ENCODE results near the gene FAM9C.
"Not testable (repeated sequence)": the region's sequence is repeated elsewhere in the genome, so short reads cannot be mapped to it uniquely, and the experiment has no call there.

The FAM9C gene

DNA sequence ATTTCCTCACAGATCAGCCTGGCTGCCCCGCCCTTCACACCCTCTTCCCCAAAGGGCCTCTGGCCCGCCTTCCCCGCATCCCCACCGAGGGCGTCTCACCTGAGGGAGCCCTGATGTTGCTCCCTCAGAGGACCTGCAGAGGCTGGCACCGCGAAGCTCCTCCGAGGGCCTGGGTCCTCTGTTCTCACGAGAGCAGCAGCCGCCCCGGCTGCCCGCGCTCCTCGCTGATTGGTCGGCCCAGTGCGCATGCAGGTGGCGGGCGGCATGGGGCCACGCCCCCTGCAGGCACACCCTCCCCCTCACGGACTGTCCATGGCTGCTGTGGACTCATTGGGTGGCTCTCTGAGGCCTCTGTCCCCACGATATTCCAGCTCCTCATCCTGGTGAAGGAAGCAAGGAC, at the start of gene FAM9C:
Gene FAM9C, minus strand, starts transcription at position 180 of the 400 bp plus-strand sequence. CDS start 831 bp downstream, outside the sequence.
- DNase-seq (ENCODE audit: low spot score), result no peak

GRCh38 chrX:13093529-13094140, 49.2 kb upstream of the FAM9C start:
- DNase-seq (ENCODE audit: low spot score), result no peak

DNA sequence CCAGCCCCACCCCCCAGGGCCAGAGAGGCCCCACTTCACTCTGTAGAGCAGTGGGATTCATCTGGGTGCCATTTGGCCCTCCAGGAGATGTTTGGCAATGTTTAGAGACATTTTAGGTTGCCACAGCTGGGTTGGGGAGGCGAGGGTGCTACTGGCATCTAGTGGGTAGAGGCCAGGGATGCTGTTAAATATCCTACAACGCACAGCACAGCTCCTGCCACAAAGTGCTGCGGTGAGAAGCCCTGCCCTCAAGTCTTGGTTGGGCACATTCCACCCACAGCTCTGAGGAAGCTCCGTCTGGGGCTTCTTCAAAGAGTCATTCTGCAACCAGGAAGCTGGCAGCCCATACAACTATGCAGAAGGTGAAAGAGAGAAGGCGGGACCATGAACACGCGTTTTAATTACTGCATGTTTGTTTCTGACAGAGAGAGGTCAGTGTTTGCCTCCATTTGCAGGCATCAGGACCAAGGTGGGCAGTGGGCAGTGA, 48.1 kb upstream of the FAM9C start:
- no peak for DNase-seq (ENCODE audit: low spot score)

DNA sequence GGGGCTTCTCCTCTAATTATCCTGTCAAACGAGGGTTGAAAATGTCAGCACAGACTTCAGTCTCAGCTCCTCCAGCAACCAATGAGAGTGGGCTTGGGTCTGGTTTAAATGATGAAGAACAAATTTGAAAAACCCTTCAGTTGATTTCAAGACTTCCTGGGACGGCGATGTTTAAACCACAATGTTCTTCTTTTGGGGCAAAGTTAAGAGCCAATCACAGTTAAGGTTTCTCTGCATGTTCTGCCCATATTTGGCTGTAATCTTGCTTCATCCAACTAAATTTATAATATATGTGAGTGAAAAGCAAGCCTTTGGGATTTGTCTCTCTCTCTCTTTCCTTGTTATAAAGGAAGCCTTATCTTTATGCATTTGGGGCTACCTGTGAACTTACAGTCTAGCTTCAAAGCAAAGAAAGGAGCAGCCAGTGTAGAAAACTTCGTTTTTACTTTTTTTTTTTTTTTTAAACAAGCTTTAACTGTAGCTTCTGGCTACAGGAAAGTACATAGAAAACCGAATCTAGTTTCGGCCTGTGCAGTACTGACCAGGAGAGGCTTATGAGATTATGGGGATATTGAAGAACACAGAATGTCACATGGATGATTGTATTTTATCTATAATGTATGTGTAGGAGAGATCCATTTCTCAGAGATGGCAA, 46.8 kb upstream of the FAM9C start:
- no peak for DNase-seq (ENCODE audit: low spot score)

DNA sequence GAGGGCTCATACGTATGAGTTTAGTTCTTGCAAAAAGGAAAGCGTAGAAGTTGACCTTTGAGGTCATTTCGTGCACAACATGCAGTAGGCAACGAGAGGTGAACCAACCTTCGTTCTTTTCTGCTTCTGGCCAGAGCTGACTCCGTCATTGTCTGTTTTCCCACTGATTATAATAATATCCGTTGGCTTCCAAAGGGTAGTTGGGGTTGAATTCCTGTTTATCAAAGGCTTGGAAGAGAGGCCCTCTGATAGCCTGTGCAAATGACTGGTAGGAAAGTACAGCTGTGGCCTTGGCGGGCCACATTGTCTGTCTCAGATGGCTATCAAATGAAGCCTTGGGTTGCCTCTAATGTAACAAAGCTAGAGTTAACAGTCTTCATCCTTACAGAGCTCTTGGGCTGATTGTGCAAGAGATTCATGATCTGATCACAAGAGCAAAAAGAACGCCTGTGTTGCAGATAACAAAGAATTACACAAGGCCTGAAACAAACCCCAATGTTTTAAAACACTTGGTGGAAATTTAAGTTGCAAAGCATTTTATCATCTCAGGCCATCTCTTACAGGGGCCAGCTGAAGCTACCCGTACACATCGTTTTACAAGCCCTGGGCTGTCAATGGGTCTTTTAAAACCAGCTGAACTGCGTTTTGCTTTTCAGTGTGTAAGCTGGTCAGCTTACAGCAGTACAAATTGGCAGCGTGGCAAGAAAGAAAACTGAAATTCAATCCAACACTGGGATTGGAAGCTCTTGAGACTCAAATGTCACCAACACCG, 46.1 kb upstream of the FAM9C start:
- peak; percentile 11 for DNase-seq (ENCODE audit: low spot score)

- DNase-seq (ENCODE audit: low spot score), result no peak
Measured at GRCh38 chrX:13090027-13090338, 45.6 kb upstream of the FAM9C start.

- DNase-seq (ENCODE audit: low spot score), result no peak
Measured at GRCh38 chrX:13088156-13088487, 43.7 kb upstream of the FAM9C start.

GRCh38 chrX:13087322-13088155, 43.1 kb upstream of the FAM9C start:
- no peak for DNase-seq (ENCODE audit: low spot score)

- not testable (repeated sequence) for DNase-seq (ENCODE audit: low spot score)
Measured at GRCh38 chrX:13086793-13087321, 42.4 kb upstream of the FAM9C start.

DNA sequence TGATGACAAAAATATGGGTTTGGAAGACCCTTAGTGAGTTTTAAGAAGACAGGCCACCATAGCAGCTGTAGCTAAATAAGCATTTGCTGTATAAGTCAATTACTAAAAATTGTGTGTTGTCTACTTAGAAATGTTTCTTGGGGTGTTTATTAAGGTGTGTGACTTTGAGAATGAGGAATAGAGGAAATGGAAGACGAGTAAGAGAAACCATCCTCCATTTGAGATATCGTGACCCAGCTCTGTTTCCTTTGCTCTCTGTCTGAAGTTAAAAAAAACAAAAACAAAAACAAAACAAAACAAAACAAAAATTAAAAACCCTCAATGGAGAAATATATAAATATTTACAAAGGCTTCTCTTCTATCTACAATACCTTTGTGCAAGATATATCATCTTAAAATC, 41.7 kb upstream of the FAM9C start:
- DNase-seq (ENCODE audit: low spot score), result no peak

DNA sequence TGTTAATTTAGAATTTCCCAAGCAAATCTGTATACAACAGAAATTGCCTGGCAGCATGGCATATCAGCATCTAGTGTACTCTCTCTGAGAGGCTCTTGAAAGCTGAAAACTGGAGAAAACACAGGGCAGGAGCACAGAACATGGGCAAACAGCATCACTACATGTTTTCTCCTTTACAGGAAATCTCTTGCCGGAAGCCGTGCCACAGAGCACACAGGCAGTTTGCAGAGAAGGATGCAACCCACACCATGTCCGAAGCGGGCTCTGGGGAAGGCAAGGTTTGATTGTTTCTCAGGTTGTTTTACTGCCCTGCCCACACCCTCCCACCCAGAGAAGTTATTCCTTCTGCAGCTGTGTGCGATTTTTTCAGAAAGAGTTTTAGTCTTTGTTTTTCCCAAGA, 41.1 kb upstream of the FAM9C start:
- DNase-seq (ENCODE audit: low spot score), result no peak

DNA sequence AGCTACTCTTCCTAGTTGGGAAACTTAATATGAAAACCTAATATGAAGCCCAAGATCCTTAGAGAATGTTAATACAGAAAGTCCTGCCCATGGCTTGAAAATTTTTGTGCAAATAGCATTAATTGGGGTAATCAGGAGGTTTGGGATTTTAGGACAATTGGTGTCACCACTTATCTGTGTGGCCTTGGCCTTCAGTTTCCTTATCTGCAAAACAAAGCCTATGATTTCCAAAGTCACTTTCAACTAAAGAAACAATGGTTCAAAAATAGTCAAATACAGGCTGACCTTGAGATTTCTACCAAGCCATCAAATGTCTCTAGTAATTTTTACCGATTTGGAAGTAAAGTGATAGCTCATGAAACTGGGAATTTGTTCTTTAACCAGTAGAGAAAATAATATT, 40.2 kb upstream of the FAM9C start:
- no peak for DNase-seq (ENCODE audit: low spot score)

DNA sequence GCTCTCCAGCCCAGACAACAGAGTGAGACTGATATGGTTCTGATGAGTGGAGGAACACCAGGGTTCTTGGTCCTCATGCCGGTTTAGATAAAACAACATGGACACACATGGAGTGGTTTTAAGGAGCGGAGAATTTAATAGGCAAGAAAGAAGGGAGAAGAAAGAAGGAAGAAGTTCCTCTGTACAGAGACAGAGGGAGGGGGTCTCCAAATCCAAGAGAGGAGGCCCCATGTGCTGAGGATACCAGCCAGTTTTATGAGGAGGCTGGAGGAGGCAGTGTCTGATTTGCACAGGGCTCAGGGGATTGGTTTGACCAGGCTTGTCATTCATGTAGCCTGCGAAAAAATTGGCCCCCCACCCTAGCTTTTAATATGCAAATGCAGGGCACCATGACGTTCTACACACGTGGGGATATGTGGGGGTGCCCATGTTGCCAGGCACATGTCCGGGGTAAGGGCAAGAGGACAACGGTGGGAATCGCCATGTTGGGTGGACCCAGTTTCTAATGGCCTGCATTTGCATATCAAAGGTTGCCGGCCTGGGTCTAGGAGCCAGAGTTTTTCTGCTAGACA, 39.4 kb upstream of the FAM9C start:
- DNase-seq (ENCODE audit: low spot score), result not testable (repeated sequence)

DNA sequence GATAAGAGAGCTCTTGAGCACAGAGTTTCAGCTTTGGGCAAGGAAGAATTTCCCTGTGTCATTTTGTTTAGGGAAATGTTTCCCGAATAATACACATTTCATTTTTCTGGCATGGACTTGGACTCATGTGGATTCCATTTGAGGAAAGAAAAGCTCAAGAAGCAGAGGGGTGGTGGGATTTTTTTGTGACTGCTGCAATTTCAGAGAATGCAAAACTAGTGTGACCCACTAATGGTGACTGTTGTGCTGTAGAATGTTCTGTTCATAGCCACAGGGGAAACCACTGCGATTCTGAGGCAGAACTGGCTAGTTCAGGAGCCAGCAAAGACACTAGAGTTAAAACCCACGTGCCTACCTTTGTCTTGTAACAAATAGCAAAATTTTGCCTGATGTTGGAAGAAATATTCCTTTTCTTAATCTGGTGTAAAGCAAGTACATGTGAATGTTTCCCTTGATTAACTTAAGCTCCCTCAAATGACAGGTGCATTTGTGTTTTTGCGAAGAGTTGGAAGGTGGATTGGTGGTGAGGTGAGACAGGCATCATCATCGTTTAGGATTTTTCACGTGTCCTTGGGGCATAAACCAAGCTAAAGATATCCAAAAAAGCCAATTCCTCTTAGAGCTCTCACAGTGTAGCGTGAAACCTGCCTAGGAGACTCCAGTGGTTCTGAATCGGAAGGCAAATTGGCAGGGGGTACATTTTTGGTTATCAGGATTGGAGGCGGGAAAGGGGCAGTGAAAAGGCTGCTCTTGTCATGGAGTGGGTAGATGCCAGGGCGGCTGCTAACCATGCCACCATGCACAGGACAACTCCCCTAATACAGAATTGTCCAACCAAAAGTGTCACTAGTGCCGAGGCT, 38.0 kb upstream of the FAM9C start:
- DNase-seq (ENCODE audit: low spot score), result no peak

DNA sequence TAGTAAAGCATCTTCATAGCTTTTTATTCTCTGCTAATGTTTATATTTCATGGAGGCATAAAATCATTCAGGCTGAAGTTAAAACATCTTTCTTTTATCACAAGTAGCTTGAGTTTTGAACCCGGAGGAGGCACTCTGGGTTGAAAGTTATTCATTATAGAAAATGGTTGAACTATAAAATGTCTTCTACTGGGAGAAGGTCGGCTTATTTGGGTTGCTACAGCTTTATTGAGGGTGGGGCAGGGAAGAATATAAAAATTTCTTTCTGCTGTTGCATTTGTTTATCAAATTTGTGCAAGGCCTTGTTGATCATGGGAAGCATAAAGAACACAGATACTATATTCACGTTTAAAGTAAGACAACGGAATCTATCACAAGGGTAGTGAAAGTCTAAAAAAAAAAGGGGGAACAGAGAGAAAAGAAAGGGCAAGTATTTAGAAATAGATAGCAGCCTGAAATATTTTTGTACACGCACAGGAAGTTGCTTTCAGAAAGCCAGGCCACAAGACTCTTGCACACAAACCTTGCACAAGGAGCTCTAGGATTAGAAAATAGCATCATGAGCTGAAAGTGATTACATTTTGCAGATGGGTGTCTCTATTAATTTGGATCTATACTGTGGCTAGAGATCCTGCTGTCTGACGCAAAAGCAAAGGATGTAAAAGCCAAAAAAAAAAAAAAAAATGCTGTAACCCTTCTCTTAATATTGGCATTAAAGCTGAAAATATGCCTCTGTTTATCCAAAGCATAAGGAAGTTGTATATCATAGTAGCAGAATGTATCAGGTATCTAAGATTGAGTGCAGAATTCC, 37.2 kb upstream of the FAM9C start:
- DNase-seq (ENCODE audit: low spot score), result no peak

DNA sequence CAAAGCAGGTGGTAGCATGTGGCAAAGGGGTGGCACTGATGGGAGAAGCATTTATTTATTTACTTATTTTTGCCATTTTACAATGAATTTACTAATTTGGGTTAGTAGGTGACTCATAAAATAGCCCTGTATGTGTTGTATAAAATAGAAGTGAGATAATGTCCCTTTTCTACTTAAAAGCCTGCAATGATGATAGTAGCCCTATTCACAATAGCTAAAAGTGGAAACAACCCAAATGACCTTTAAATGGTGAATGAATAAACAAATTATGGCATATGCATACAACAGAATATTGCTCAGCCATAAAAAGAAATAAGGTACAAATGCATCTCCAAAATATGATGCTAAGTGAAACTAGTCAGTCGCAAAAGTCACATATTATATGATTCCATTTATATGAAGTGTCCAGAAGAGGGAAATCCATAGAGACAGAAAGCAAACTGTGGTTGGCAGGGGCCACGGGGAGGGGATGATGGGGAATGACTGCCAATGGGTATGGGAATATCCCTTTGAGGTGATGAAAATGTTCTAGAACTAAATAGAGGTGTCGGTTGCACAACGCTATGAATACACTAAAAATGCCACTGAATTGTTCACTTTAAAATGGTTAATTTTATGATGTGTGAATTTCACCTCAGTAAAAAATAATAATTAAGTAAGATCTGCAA, 35.8 kb upstream of the FAM9C start:
- DNase-seq (ENCODE audit: low spot score), result no peak

- no peak for DNase-seq (ENCODE audit: low spot score)
Measured at GRCh38 chrX:13078739-13079444, 34.5 kb upstream of the FAM9C start.

DNA sequence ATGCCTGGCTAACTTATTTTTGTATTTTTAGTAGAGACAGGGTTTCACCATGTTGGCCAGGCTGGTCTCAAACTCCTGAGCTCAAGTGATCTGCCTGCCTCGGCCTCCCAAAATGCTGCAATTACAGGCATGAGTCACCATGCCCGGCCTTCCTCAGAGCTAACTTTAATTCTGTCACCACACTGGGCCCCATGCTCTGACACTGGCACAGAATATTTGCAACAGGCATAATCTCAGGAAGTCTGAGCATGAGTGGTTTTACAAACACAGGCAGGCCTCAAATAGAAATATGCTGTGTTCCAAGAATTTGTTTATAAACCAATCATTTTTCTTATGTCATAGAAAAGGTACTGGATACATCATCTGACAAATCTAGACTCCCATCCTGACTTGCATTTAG, 32.7 kb upstream of the FAM9C start:
- DNase-seq (ENCODE audit: low spot score), result no peak
